ENCODE results near the gene SLC6A13. TPM values are rescaled to one million over a fixed set of nuclear protein-coding genes. Genes with fewer than 3 reads are reported as not detected.

SLC6A13 gene
- total RNA-seq, 3 donors from 2014 or later: 1.3 TPM; not detected in 2

DNA sequence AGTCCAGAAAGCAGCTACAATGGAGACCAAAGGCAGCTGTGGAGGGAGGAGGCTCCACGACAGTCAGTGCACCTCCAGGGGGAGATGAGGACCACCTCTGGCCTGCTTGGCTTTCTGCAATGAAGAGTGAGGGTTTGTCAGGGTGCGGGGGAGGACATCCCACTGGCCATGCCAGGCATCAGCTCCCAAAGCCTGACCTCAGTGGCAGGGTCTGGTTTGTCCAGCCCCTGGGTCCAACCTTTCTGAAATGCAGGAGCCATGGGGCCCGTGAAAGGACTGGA, 83.9 kb downstream of the SLC6A13 start:
- Histone ChIP-seq H3K4me3 (no peak overlapping the region), H3K4me1 (no peaks in the 10 kb centered on the region), H3K27ac (peak overlapping the region in 1 of 2 donors; percentile 48), H3K27me3 (peaks cover 0 to 6% of the 10 kb centered on the region in 2 donors), H3K9me3 (no peaks in the 10 kb centered on the region), H3K36me3 (no peaks in the 10 kb centered on the region)
- DNase-seq (ENCODE audit: low spot score in 2 of 2): no peak
- TF ChIP-seq, protein P1, sequence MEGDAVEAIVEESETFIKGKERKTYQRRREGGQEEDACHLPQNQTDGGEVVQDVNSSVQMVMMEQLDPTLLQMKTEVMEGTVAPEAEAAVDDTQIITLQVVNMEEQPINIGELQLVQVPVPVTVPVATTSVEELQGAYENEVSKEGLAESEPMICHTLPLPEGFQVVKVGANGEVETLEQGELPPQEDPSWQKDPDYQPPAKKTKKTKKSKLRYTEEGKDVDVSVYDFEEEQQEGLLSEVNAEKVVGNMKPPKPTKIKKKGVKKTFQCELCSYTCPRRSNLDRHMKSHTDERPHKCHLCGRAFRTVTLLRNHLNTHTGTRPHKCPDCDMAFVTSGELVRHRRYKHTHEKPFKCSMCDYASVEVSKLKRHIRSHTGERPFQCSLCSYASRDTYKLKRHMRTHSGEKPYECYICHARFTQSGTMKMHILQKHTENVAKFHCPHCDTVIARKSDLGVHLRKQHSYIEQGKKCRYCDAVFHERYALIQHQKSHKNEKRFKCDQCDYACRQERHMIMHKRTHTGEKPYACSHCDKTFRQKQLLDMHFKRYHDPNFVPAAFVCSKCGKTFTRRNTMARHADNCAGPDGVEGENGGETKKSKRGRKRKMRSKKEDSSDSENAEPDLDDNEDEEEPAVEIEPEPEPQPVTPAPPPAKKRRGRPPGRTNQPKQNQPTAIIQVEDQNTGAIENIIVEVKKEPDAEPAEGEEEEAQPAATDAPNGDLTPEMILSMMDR (IDR thresholded peaks at IDR 0.05): no peak
- TF ChIP-seq POLR2A (IDR thresholded peaks at IDR 0.05): no peak
- TF ChIP-seq POLR2AphosphoS5 (IDR thresholded peaks at IDR 0.05): no peak
- intact Hi-C loops (cut with DNase I; ENCODE audit: low total_unique reads): no loop called here

DNA sequence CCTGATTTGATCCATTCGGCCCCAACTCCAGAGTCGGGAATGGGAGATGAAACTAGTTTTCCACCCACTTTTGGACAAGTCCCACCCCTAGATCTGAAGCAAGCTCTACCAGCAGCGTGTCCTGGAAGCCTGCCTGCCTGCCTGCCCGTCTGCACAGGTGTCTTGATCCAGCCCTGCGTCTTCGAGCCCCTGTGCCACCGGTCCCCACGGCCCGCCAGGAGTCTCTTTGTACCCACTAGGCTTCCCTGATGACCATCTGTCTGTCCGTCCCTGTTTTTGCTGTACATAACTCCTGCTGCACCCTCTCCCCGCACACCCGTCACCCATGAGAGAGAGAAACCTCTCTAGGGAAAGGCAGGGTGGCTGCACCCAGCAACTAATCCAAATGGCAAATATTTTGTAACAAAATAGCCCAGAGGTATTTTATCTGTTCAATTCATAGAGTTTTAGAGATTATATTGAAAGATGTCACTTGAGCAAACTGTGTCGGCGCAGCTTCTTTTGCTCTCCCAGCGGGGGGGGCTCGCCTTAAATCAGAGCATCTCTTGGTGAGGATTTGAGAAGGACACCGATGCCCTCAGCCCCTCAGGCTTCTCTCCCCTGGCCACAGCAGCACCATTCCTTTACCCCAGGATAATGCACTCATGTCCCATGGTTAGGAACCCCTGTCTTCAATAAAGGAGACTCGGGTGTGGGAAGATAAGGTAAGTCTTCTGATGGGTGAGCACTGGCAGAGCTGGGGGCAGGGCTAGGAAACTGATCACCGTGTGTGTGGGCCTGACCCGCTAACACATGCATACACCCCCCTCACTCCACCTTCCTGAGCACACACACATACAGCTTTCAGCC, 84.4 kb downstream of the SLC6A13 start:
- H3K36me3 ChIP-seq: no peaks in the 10 kb centered on the region
- H3K27me3 ChIP-seq: peaks cover 0 to 11% of the 10 kb centered on the region in 2 donors
- intact Hi-C loops (cut with DNase I; ENCODE audit: low total_unique reads): no loop called here
- TF ChIP-seq, protein P1 (IDR thresholded peaks at IDR 0.05): no peak
- no peak for TF ChIP-seq POLR2AphosphoS5 (IDR thresholded peaks at IDR 0.05)
- no peak for TF ChIP-seq POLR2A (IDR thresholded peaks at IDR 0.05)
- H3K27ac ChIP-seq: peak overlapping the region in 1 of 2 donors; percentile 48
- no peak for DNase-seq (ENCODE audit: low spot score in 2 of 2)
- H3K4me3 ChIP-seq: no peak overlapping the region
- H3K9me3 ChIP-seq: no peaks in the 10 kb centered on the region
- H3K4me1 ChIP-seq: no peaks in the 10 kb centered on the region

DNA sequence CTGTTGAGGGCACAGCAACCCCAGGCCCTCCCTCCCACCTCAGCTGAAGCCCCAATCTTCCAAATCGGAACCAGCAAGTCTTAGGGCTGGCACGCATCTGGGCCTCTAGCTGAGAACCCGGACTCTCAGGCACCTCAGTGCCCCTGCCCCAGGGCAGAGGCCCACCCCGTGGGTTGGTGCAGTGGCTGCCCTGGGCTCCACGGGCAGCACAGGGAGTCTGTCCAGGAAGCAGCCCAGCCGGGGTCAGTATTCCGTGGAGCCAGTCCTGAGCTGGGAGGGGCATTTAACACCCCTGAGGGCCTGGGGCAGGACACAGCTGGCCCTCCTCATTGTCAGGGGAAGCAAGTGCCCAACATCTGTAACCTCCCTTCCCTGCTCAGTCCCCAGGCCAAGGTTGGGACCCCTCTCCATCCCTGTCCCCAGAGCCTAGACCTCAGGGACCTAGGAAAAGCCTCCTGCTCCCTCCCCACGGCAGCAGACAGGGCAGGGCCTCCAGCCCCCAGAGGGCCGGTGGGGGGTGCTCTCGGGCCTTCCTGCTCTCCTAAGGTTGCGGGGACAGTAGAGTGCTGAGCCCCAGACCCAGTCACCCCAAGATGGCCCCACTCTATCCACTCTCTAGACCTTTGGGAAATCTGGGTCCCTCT, 85.2 kb downstream of the SLC6A13 start:
- intact Hi-C loops (cut with DNase I; ENCODE audit: low total_unique reads): no loop called here
- H3K4me3 ChIP-seq: no peak overlapping the region
- H3K27ac ChIP-seq: peak overlapping the region in 1 of 2 donors; percentile 48
- H3K27me3 ChIP-seq: peaks cover 0 to 18% of the 10 kb centered on the region in 2 donors
- no peaks in the 10 kb centered on the region for H3K4me1 ChIP-seq
- H3K36me3 ChIP-seq: no peaks in the 10 kb centered on the region
- no peak for DNase-seq (ENCODE audit: low spot score in 2 of 2)
- TF ChIP-seq POLR2AphosphoS5 (IDR thresholded peaks at IDR 0.05) (no peak), POLR2A (IDR thresholded peaks at IDR 0.05) (no peak)
- TF ChIP-seq, protein P1 (IDR thresholded peaks at IDR 0.05): no peak
- no peaks in the 10 kb centered on the region for H3K9me3 ChIP-seq

DNA sequence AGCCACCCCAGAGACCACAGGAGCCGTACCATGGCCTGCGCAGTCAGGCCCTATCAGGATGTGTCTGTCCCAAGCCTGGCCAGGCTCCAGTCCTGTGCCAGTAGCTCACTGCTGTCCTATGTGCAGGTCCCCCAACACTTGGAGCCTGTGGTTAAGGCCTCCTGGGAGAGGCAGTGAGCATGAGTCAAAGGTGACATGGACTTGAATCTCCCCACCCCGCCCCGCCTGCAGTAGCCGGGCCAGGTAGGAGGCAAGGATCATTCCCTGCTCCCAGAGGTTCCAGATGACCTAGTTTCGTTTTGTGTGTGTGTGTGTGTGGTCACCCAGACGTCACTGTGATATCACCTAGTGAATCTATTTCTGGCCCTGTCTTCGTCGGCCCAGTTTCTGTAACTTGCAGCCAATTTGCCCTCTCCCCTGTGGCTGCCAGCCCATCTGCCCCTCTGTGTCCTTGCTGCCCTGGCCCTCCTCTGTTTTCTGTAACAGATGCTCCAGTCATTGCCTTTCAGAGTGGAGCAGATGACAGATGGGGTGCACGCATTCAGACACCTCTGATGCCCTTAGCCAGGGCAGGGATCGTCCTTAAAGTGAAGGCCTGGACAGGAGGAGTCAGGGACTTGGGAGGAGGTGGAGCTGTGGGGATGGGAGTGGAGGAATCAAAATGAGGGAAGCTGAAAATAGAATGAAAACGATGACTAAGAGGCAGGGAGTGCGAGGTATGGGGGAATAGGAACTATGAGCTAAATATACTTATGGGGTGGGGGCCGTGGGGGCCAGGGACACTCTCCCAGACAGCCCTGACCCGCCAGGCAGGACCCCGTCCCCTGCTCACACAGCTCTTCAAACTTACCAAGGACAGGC, 86.1 kb downstream of the SLC6A13 start:
- no peaks in the 10 kb centered on the region for H3K9me3 ChIP-seq
- no peaks in the 10 kb centered on the region for H3K36me3 ChIP-seq
- H3K4me1 ChIP-seq: no peaks in the 10 kb centered on the region
- H3K4me3 ChIP-seq: no peak overlapping the region
- TF ChIP-seq POLR2AphosphoS5 (IDR thresholded peaks at IDR 0.05) (no peak), POLR2A (IDR thresholded peaks at IDR 0.05) (no peak)
- TF ChIP-seq, protein P1 (IDR thresholded peaks at IDR 0.05): no peak
- H3K27me3 ChIP-seq: peaks cover 0 to 27% of the 10 kb centered on the region in 2 donors
- no peak for DNase-seq (ENCODE audit: low spot score in 2 of 2)
- H3K27ac ChIP-seq: peak overlapping the region in 1 of 2 donors; percentile 48
- intact Hi-C loops (cut with DNase I; ENCODE audit: low total_unique reads): no loop called here
